ENCODE results near the gene CRHR2. TPM values are rescaled to one million over a fixed set of nuclear protein-coding genes. Genes with fewer than 3 reads are reported as not detected.

CRHR2 gene
- total RNA-seq, 2 experiments from 2014 or later, result not detected

GRCh38 chr7:30665043-30665442 is 17.2 kb downstream of the CRHR2 start:
- ChIA-PET POLR2A (no interaction called here), CTCF (no interaction called here)
- Mint-ChIP-seq H3K4me1 (no peaks in the 10 kb centered on the region), H3K36me3 (ENCODE audit: low read depth) (no peaks in the 10 kb centered on the region), H3K9me3 (no peaks in the 10 kb centered on the region), H3K4me3 (no peak overlapping the region), H3K27ac (no peak overlapping the region), H3K27me3 (no peaks in the 10 kb centered on the region)
- DNase-seq, result no peak

DNA sequence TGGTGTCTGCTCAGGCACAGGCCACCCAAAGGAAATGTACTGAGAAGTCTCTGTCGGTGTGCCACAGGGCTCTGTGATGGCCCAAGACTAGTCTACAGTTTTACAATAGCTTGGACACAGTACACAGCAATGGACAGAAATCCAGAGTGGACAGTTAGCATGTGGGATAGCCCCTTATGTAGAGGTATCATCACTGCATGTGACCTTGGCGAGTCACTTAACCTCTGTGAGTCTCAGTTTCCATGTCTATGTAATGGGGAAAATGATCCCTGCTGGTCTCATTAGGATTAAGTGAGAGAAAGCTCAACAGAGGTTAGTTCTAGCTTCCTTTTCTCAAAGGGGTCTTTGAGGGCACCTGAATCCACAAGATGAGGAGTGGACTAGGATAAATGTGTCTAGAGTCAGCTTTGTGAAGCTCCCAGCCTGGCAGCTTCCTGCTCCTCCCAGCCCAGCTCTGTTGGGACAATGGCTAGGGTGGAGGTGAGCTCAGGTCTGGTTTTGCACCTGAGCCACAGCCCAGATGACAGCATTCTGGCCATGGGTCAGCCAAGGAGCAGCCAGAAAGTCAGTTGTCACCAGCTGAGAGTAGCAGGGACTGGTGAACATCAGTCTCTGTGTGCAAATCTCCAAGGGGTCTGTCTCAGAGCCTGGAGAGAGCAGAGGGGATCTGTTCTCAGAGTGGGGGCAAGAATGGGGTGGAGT is 17.9 kb downstream of the CRHR2 start:
- POLR2A ChIA-PET, result no interaction called here
- Mint-ChIP-seq H3K9me3 (no peaks in the 10 kb centered on the region), H3K4me3 (no peak overlapping the region), H3K27ac (no peak overlapping the region), H3K4me1 (no peaks in the 10 kb centered on the region), H3K36me3 (ENCODE audit: low read depth) (no peaks in the 10 kb centered on the region), H3K27me3 (no peaks in the 10 kb centered on the region)
- CTCF ChIA-PET, result interaction anchor here (1.0 to 1.4 kb wide), 2 partner anchors 74 to 76 kb away, joined by 4 read pairs; no protein-coding TSS in a partner anchor
- DNase-seq, result no peak

GRCh38 chr7:30663414-30663813 is 18.8 kb downstream of the CRHR2 start:
- ChIA-PET POLR2A (no interaction called here), CTCF (interaction anchor here (0.5 to 1.4 kb wide), 2 partner anchors 75 to 529 kb away, joined by 3 to 4 read pairs; no protein-coding TSS in a partner anchor)
- Mint-ChIP-seq H3K4me1 (no peaks in the 10 kb centered on the region), H3K27me3 (no peaks in the 10 kb centered on the region), H3K9me3 (no peaks in the 10 kb centered on the region), H3K4me3 (no peak overlapping the region), H3K36me3 (ENCODE audit: low read depth) (no peaks in the 10 kb centered on the region), H3K27ac (no peak overlapping the region)
- DNase-seq, result no peak

DNA sequence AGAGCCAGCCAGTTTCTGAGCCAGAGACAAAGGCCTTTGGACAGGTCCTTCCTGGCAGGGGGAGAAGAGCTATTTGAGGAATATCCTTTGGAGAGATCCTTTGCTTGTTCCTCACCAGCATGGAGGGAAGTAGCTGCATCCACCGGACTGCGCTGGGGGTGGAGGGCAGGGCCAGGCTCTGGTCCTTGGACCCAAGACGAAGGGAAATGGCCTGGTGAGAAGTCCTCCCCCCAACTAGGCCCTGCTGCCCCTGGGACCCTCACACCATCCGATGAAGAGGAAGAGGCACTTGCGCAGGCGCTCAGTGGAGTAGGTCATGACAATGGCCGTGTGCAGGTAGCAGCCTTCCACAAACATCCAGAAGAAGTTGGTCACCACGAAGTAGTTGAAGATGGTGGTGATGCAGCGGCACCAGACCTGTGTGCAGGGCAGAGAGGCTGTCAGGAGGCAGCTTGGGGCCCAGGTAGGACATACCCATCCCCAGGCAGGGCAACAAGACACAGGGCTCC is 19.8 kb downstream of the CRHR2 start:
- ChIA-PET CTCF (interaction anchor here (0.8 kb wide), 1 partner anchor 78 kb away, joined by 3 read pairs; no protein-coding TSS in a partner anchor), POLR2A (no interaction called here)
- H3K4me3 Mint-ChIP-seq, result no peak overlapping the region
- H3K4me1 Mint-ChIP-seq, result no peaks in the 10 kb centered on the region
- DNase-seq, result no peak
- no peaks in the 10 kb centered on the region for H3K9me3 Mint-ChIP-seq
- H3K36me3 Mint-ChIP-seq (ENCODE audit: low read depth), result no peaks in the 10 kb centered on the region
- no peak overlapping the region for H3K27ac Mint-ChIP-seq
- no peaks in the 10 kb centered on the region for H3K27me3 Mint-ChIP-seq

- ChIA-PET CTCF (interaction anchor here (1.1 kb wide), 1 partner anchor 76 kb away, joined by 4 read pairs; no protein-coding TSS in a partner anchor), POLR2A (no interaction called here)
- H3K36me3 Mint-ChIP-seq (ENCODE audit: low read depth), result no peaks in the 10 kb centered on the region
- H3K4me3 Mint-ChIP-seq, result no peak overlapping the region
- H3K4me1 Mint-ChIP-seq, result no peaks in the 10 kb centered on the region
- H3K27ac Mint-ChIP-seq, result no peak overlapping the region
- DNase-seq, result no peak
- no peaks in the 10 kb centered on the region for H3K27me3 Mint-ChIP-seq
- no peaks in the 10 kb centered on the region for H3K9me3 Mint-ChIP-seq
Measured at GRCh38 chr7:30661926-30662325, 20.3 kb downstream of the CRHR2 start.

DNA sequence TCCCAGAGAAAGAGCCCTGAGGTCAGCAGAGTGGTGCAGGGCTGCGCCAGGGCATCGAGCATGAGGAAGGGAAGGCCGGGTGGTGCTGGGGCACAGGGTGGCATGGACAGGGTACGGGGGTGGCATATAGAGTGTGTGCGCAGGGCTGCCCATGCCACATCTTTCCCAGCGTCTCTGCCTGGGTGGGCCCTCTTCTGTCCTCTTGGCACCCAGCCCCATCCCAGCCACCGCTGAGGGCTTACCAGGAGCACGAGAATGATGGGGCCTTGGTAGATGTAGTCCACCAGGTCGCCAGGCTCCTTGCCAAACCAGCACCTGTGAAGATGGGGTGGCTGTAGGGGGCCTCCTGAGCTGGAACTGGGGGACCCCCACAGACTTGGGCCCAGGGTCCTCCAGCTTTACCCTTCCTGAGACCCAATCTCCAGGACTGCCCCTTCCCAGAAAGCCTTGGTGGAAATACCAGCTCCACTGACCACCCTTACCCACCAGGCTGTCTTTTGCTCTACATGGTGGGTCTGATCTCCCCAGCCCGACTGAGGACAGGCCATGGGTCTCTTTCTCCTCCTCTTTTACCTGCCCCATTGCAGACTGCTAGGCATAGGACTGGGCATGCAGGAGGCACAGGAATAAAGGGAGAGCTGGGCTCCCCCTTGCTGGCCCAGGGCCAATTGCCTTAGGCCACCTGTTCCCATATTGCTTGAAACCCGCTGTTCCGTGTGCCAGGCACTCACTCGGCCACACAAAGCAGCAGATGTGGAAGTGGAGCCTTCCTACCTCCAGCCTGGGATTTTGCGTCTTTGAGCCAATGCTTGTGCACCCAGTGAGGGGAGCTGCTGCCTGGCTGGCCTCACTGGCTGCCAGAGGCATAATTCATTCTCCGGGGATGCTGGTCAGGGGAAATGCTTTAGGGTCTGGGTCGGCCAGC is 21.7 kb downstream of the CRHR2 start:
- no peaks in the 10 kb centered on the region for H3K9me3 Mint-ChIP-seq
- no peaks in the 10 kb centered on the region for H3K36me3 Mint-ChIP-seq (ENCODE audit: low read depth)
- no peaks in the 10 kb centered on the region for H3K27me3 Mint-ChIP-seq
- DNase-seq, result no peak
- CTCF ChIA-PET, result interaction anchor here (1.1 kb wide), 1 partner anchor 78 kb away, joined by 4 read pairs; no protein-coding TSS in a partner anchor
- H3K27ac Mint-ChIP-seq, result no peak overlapping the region
- H3K4me1 Mint-ChIP-seq, result no peaks in the 10 kb centered on the region
- POLR2A ChIA-PET, result no interaction called here
- no peak overlapping the region for H3K4me3 Mint-ChIP-seq

DNA sequence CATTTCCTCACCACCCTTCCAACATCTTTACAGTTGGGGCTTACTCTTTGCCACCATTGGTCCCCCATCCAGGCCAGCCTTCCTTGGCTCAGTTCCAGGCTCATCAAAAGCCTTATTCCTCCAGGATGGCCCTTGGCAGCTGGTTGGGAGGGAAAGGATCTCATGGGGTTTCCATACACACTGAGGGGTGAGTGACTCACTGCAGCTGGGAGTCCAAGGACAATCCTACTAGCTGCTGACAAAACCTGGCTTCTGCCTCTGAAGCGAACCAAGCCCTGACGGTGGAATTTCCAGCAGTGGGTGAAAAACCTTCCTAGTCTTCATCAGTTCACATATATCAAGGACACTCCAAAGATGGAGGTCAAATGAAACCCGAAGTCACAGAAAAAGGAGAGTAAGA is 22.9 kb downstream of the CRHR2 start:
- CTCF ChIA-PET, result no interaction called here

GRCh38 chr7:30658479-30659074 is 23.7 kb downstream of the CRHR2 start:
- Mint-ChIP-seq H3K4me3 (no peak overlapping the region), H3K4me1 (no peaks in the 10 kb centered on the region), H3K36me3 (ENCODE audit: low read depth) (no peaks in the 10 kb centered on the region), H3K27me3 (no peaks in the 10 kb centered on the region), H3K9me3 (no peaks in the 10 kb centered on the region), H3K27ac (no peak overlapping the region)
- ChIA-PET POLR2A (no interaction called here), CTCF (interaction anchor here (0.5 kb wide), 1 partner anchor 313 kb away, joined by 3 read pairs; no protein-coding TSS in a partner anchor)
- DNase-seq, result no peak

More for the DNA sequence above, 22.9 kb downstream of the CRHR2 start:
- H3K4me1 Mint-ChIP-seq, result no peaks in the 10 kb centered on the region
- H3K36me3 Mint-ChIP-seq (ENCODE audit: low read depth), result no peaks in the 10 kb centered on the region
- POLR2A ChIA-PET, result no interaction called here
- no peaks in the 10 kb centered on the region for H3K9me3 Mint-ChIP-seq
- H3K4me3 Mint-ChIP-seq, result no peak overlapping the region
- H3K27me3 Mint-ChIP-seq, result no peaks in the 10 kb centered on the region
- no peak overlapping the region for H3K27ac Mint-ChIP-seq
- no peak for DNase-seq

- no peaks in the 10 kb centered on the region for H3K9me3 Mint-ChIP-seq
- POLR2A ChIA-PET, result no interaction called here
Measured at GRCh38 chr7:30657131-30657530, 25.1 kb downstream of the CRHR2 start.

GRCh38 chr7:30656006-30656957 is 26.0 kb downstream of the CRHR2 start:
- no peaks in the 10 kb centered on the region for H3K9me3 Mint-ChIP-seq
- DNase-seq, result no peak
- no peaks in the 10 kb centered on the region for H3K4me1 Mint-ChIP-seq
- ChIA-PET POLR2A (no interaction called here), CTCF (no interaction called here)
- no peaks in the 10 kb centered on the region for H3K27me3 Mint-ChIP-seq
- no peaks in the 10 kb centered on the region for H3K36me3 Mint-ChIP-seq (ENCODE audit: low read depth)
- H3K4me3 Mint-ChIP-seq, result no peak overlapping the region
- no peak overlapping the region for H3K27ac Mint-ChIP-seq

More at GRCh38 chr7:30657131-30657530, 25.1 kb downstream of the CRHR2 start:
- Mint-ChIP-seq H3K36me3 (ENCODE audit: low read depth) (no peaks in the 10 kb centered on the region), H3K4me1 (no peaks in the 10 kb centered on the region), H3K4me3 (no peak overlapping the region), H3K27ac (no peak overlapping the region), H3K27me3 (no peaks in the 10 kb centered on the region)
- no peak for DNase-seq
- CTCF ChIA-PET, result no interaction called here

DNA sequence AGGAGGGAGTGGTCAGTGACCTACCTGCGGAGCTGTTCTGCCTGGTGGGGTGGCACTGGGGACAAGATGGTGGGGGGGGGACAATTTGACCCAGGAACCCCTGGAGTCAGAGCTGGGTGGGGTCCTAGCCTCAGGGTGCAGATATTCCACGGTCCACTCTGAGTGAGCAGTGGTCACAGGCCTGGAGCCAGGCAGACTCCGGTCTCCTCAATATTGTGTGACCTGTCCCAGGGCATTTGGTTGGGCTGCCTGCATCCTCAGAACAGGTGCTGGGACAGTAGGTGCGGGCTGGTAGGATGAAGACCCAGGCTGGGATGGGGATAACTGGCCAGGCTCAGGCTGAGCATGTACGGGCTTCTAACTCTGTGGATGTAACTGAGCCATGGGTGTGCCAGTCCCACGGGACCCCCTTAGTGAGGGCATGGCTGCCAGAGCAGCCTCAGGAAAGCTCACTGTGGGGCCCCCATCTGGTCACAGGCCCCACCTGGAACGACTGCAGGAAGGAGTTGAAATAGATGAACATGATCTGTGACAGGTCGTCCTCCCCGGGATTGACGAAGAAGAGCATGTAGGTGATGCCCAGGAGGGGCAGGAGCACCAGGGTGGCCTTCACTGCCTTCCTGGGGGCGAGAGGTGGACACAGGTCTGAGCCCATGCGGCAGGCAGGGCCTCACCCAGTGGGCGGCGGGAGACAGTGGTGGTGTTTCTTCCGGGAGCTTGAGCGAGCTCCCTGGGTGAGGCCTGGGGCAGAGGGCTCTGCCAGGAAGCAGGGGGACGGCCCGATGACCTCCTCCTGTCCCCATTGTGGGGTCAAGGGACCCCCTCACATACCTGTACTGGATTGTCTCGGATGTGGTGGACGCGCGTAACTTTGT is 26.9 kb downstream of the CRHR2 start:
- ChIA-PET POLR2A (no interaction called here), CTCF (no interaction called here)
- Mint-ChIP-seq H3K36me3 (ENCODE audit: low read depth) (no peaks in the 10 kb centered on the region), H3K27me3 (no peaks in the 10 kb centered on the region), H3K4me1 (no peaks in the 10 kb centered on the region), H3K4me3 (no peak overlapping the region), H3K9me3 (no peaks in the 10 kb centered on the region), H3K27ac (no peak overlapping the region)
- DNase-seq, result no peak

Measured in activated CD4-positive, alpha-beta memory T cell treated with anti-CD3 and anti-CD28 coated beads, Interleukin-2, amount 10 ng/mL, durations not matched to agents 7 days and 5 days (primary cell).